M059J (cell line): ENCODE data around the gene IHH. TPM values are rescaled to one million over a fixed set of nuclear protein-coding genes. Genes with fewer than 3 reads are reported as not detected.
A peak's percentile ranks its signal among the peaks of the same experiment; 100 is the strongest.

ENCODE experiments used
- DNase-seq: peaks from one replicate; pipeline ENCODE4 v3.0.0-alpha.2; 2012; ENCODE audit warnings: low read depth
- total RNA-seq: library from RNA; depleted of rRNA; stranded (reverse); fragments of >200 nt; shearing (Covaris generic); gene quantifications from 2 replicates; pipeline ENCODE4 v1.2.3, GENCODE V29; 2014

Gene IHH
- total RNA-seq, 1 experiment from 2014 or later = not detected

GRCh38 chr2:219076253-219076652 is 15.5 kb upstream of the IHH start:
- DNase-seq = no peak

GRCh38 chr2:219073413-219074129 is 12.8 kb upstream of the IHH start:
- peak; percentile 54 for DNase-seq

- no peak for DNase-seq
These were observed 12.1 kb upstream of the IHH start for GRCh38 chr2:219072741-219073250.

- peak; percentile 44 for DNase-seq
These were observed 10.6 kb upstream of the IHH start for GRCh38 chr2:219071131-219071816.

- DNase-seq = no peak
These were observed 4.8 kb upstream of the IHH start for GRCh38 chr2:219065484-219065883.

GRCh38 chr2:219062081-219062480 is 1.4 kb upstream of the IHH start:
- DNase-seq = no peak

GRCh38 chr2:219059725-219060682 is 717 bp downstream of the IHH start:
- no peak for DNase-seq

- DNase-seq = no peak
These were observed 1.4 kb downstream of the IHH start for GRCh38 chr2:219059375-219059724.

GRCh38 chr2:219058541-219059374 is 2.0 kb downstream of the IHH start:
- peak; percentile 37 for DNase-seq

GRCh38 chr2:219057709-219058540 is 2.8 kb downstream of the IHH start:
- DNase-seq = peak; percentile 48

GRCh38 chr2:219056896-219057708 is 3.6 kb downstream of the IHH start:
- DNase-seq = no peak

GRCh38 chr2:219056176-219056895 is 4.4 kb downstream of the IHH start:
- DNase-seq = no peak

- no peak for DNase-seq
These were observed 5.5 kb downstream of the IHH start for GRCh38 chr2:219054956-219055903.

GRCh38 chr2:219049282-219049681 is 11.4 kb downstream of the IHH start:
- peak; percentile 83 for DNase-seq

- DNase-seq = peak; percentile 33
These were observed 14.7 kb downstream of the IHH start for GRCh38 chr2:219045937-219046550.

- DNase-seq = no peak
These were observed 18.0 kb downstream of the IHH start for GRCh38 chr2:219042750-219043149.

- no peak for DNase-seq
These were observed 18.6 kb downstream of the IHH start for GRCh38 chr2:219042157-219042556.
